Brain microvascular endothelial cell (primary cell): ENCODE measurements around the gene UQCRC1.

Source experiments
- DNase-seq: peaks from one replicate; pipeline ENCODE4 v3.0.0-alpha.2; 2020
- H3K27ac ChIP-seq: fragments of 250-450 bp; sonication (Bioruptor Pico); 2 replicates; pipeline ENCODE4 v1.5.1; 2020; ENCODE audit warnings: mild to moderate bottlenecking, moderate library complexity
- H3K27me3 ChIP-seq: fragments of 250-450 bp; sonication (Bioruptor Pico); replicated peaks from 2 replicates; pipeline ENCODE4 v1.5.1; 2020; ENCODE audit warnings: mild to moderate bottlenecking
- H3K36me3 ChIP-seq: fragments of 250-450 bp; sonication (Bioruptor Pico); replicated peaks from 2 replicates; pipeline ENCODE4 v1.5.1; 2020; ENCODE audit warnings: mild to moderate bottlenecking
- H3K4me3 ChIP-seq: 2 replicates; pipeline ENCODE4 v1.5.1; 2011; ENCODE audit warnings: low read depth, mild to moderate bottlenecking, control low read depth, low read length, moderate library complexity
- in situ Hi-C: cut with HindIII; loops from 2 replicates; pipeline ENCODE4 v1.10.0; 2017; ENCODE audit warnings: low sequenced_read_pairs, low pct_ligation_motif_present
- TF ChIP-seq, protein P1 (sequence below): IDR thresholded peaks from 2 replicates; pipeline ENCODE4 v1.5.1; 2011; ENCODE audit warnings: low read depth, mild to moderate bottlenecking, moderate library complexity, low read length, control low read depth, inconsistent platforms; ENCODE audit errors: missing control alignments

The UQCRC1 gene

DNA sequence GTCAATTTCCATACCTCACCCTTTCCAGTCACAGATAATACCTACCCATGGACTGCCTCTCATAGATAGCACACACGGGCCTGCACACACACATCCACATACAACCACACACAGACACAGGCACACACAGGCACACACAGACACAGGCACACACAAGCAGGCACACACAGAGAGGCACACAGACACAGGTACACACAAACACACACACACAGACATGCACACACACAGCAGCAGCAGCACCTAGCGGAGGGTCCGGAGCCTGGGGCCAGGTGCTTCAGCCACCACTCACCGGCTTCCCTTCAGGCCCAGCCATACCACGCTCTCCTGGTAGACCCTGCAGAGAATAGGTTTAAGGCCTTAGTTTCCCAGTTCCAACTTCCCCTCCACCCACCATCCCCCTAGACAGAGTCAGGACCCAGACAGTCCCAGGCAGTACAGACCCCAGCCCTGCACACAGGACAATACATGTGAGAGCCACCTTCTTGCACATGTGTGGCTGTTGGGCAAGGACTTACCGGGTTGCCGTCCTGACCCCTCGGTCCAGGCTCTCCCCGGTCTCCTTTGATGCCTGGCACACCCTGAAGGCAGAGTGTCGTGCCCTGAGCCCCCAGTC, 35.4 kb downstream of the UQCRC1 start:
- no peak for DNase-seq
- TF ChIP-seq, protein P1, sequence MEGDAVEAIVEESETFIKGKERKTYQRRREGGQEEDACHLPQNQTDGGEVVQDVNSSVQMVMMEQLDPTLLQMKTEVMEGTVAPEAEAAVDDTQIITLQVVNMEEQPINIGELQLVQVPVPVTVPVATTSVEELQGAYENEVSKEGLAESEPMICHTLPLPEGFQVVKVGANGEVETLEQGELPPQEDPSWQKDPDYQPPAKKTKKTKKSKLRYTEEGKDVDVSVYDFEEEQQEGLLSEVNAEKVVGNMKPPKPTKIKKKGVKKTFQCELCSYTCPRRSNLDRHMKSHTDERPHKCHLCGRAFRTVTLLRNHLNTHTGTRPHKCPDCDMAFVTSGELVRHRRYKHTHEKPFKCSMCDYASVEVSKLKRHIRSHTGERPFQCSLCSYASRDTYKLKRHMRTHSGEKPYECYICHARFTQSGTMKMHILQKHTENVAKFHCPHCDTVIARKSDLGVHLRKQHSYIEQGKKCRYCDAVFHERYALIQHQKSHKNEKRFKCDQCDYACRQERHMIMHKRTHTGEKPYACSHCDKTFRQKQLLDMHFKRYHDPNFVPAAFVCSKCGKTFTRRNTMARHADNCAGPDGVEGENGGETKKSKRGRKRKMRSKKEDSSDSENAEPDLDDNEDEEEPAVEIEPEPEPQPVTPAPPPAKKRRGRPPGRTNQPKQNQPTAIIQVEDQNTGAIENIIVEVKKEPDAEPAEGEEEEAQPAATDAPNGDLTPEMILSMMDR = no peak
- H3K36me3 ChIP-seq = peaks cover 10% of the 10 kb centered on the region
- in situ Hi-C loops = no loop called here
- no peaks in the 10 kb centered on the region for H3K27me3 ChIP-seq
- H3K27ac ChIP-seq = no peak overlapping the region
- H3K4me3 ChIP-seq = no peak overlapping the region

- no peak overlapping the region for H3K4me3 ChIP-seq
- H3K27me3 ChIP-seq = no peaks in the 10 kb centered on the region
- in situ Hi-C loops = no loop called here
- TF ChIP-seq, protein P1 = no peak
- H3K27ac ChIP-seq = no peak overlapping the region
- peaks cover 8% of the 10 kb centered on the region for H3K36me3 ChIP-seq
- DNase-seq = no peak
Measured at GRCh38 chr3:48572517-48572916, 36.9 kb downstream of the UQCRC1 start.

DNA sequence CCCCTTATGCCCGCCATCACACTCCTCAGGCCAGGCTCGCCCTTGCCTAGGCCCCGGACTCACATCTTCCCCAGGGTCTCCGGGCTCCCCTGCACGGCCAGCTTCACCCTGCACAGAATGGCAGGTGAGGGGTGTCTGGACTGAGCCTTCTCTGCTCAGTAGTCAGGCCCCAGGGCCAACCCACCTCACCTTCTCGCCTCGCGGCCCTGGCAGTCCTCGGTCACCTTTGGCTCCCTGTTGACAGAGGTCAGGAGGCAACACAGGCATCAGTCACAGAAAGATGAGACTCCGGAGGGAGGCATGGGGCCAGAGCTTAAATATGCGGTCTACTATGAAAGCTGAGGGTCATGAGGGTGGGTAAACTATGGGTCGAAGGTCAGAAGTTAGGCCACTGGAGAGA, 37.5 kb downstream of the UQCRC1 start:
- Histone ChIP-seq H3K36me3 (peaks cover 2% of the 10 kb centered on the region), H3K27me3 (no peaks in the 10 kb centered on the region), H3K27ac (no peak overlapping the region), H3K4me3 (no peak overlapping the region)
- in situ Hi-C loops = no loop called here
- TF ChIP-seq, protein P1 = no peak
- DNase-seq = no peak

DNA sequence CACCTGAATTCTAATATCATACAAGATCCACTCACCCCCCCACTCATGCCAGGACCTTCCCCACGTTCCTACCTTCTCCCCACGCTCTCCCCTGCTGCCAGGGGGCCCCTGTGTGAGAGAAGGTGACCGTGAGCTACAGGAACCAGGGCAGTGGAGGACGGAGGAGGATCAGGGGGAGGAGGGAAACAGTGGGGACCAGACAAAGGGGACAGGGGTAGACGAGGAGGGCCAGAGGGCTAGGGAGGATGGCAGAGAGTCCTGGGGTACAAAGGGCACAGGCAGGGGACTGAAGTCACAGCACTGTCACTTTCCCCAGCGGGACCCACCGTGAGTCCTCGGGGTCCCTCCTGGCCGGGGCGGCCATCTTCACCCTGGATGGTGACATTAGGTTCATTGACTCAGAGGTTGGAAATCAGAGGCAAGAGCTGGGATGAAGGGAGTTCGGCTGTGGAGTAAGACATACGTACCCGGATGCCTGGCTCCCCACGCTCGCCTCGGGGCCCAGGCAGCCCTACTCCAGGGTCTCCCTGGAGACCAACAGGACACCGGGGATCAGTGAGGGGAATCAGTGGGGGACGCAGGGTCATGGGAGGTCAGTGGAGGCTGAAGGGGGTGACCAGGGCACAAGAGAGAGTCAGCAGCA, 39.5 kb downstream of the UQCRC1 start:
- Histone ChIP-seq H3K36me3 (peaks cover 2% of the 10 kb centered on the region), H3K4me3 (no peak overlapping the region), H3K27me3 (no peaks in the 10 kb centered on the region), H3K27ac (no peak overlapping the region)
- DNase-seq = no peak
- in situ Hi-C loops = no loop called here
- TF ChIP-seq, protein P1 = no peak

DNA sequence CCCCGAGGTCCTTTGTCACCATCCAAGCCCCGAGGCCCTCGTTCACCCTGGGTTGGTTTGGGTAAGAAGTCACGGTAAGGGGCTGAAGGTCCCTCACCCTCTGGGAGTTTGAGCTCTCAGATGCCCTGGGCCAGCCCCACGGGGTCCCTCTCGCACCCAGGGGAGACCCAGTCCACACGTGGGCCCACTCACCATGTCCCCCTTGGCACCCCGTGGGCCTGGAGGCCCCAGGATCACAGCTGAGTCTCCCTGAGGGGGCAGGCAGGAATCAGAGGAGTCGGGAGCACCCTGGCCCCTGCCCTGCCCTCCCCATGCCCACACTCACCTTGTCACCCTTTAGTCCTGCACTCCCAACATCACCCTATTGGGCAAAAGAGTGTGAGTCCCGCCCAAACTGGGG, 40.0 kb downstream of the UQCRC1 start:
- Histone ChIP-seq H3K4me3 (no peak overlapping the region), H3K27ac (no peak overlapping the region), H3K27me3 (no peaks in the 10 kb centered on the region), H3K36me3 (peaks cover 2% of the 10 kb centered on the region)
- no peak for DNase-seq
- TF ChIP-seq, protein P1 = no peak
- in situ Hi-C loops = no loop called here

GRCh38 chr3:48568476-48568875, 41.0 kb downstream of the UQCRC1 start:
- TF ChIP-seq, protein P1 = no peak
- in situ Hi-C loops = no loop called here
- peaks cover 2% of the 10 kb centered on the region for H3K36me3 ChIP-seq
- DNase-seq = no peak
- H3K27me3 ChIP-seq = no peaks in the 10 kb centered on the region
- H3K27ac ChIP-seq = no peak overlapping the region
- no peak overlapping the region for H3K4me3 ChIP-seq
